ENCODE measurements around the gene PABPN1. TPM values are rescaled to one million over a fixed set of nuclear protein-coding genes. Genes with fewer than 3 reads are reported as not detected.
A peak's percentile ranks its signal among the peaks of the same experiment; 100 is the strongest.

The PABPN1 gene
- total RNA-seq, 1 donor from 2014 or later, result 354 TPM

DNA sequence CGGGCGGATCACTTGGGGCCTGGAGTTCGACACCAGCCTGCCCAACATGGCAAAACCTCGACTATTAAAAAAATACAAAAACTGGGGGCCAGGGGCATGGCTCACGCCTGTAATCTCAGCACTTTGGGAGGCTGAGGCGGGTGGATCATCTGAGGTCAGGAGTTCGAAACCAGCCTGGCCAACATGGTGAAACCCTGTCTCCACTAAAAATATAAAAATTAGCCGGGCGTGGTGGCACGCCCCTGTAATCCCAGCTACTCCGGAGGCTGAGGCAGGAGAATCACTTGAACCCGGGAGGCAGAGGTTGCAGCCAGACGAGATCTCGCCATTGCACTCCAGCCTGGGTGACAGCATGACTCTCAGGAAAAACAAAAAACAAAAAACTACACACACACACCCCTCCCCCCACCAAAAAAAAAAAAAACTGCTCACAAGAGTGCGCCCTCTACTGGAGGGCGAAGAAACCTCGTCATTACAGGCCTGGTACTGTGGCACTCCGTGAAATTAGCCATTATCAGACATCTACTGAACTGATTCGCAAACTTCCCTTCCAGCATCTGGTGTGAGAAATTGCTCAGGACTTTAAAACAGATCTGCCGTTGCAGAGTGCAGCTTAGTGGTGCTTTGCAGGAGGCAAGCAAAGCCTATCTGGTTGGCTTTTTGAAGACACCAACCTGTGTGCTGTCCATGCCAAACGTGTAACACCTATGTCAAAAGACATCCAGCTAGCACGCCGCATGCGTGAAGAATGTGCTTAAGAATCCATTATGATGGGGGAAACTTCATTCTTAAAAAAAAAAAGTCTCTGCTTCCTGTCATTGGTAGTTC is 26.3 kb upstream of the PABPN1 start:
- H3K4me3 Mint-ChIP-seq, result no peak overlapping the region
- H3K9me3 Mint-ChIP-seq, result no peaks in the 10 kb centered on the region

DNA sequence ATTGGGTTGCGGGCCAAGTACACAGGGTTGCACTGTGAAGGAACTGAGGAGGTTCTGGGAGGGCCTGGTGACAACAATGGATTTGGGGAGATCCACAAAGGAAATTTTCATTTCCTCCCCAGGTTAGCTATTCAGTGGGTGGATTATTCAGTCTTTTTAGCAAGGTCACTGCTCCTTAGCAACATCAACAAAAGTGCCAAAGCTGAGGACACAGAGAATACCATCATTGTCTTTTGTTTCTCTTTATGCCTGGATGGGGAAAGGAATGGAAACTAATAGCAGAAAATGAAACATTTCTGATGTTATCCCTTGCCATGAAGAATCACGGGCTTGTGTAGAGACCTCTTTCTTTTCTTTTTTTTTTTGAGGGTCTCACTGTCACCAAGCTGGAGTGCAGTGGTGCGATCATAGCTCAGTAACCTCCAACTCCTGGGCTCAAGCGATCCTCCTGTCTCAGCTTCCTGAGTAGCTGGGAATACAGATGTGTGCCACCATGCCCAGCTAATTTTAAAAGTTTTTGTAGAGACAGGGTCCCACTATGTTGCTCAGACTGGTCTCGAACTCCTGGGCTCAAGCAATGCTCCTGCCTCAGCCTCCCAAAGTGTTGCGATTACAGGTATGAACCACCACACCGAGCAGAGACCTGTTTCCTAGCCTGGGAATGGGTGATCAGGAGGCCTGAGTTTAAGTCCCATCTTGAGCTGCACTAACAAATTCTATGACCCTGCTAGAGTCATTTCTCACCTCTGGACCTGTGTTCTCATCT is 25.1 kb upstream of the PABPN1 start:
- H3K36me3 Mint-ChIP-seq, result no peaks in the 10 kb centered on the region
- peaks cover 24% of the 10 kb centered on the region for H3K4me1 Mint-ChIP-seq
- no peaks in the 10 kb centered on the region for H3K9me3 Mint-ChIP-seq
- peaks cover 20% of the 10 kb centered on the region for H3K27me3 Mint-ChIP-seq (ENCODE audit: low read depth)
- H3K27ac Mint-ChIP-seq, result no peak overlapping the region
- TF ChIP-seq, protein P1, sequence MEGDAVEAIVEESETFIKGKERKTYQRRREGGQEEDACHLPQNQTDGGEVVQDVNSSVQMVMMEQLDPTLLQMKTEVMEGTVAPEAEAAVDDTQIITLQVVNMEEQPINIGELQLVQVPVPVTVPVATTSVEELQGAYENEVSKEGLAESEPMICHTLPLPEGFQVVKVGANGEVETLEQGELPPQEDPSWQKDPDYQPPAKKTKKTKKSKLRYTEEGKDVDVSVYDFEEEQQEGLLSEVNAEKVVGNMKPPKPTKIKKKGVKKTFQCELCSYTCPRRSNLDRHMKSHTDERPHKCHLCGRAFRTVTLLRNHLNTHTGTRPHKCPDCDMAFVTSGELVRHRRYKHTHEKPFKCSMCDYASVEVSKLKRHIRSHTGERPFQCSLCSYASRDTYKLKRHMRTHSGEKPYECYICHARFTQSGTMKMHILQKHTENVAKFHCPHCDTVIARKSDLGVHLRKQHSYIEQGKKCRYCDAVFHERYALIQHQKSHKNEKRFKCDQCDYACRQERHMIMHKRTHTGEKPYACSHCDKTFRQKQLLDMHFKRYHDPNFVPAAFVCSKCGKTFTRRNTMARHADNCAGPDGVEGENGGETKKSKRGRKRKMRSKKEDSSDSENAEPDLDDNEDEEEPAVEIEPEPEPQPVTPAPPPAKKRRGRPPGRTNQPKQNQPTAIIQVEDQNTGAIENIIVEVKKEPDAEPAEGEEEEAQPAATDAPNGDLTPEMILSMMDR (IDR thresholded peaks at IDR 0.05; ENCODE audit: unreplicated experiment), result no peak
- H3K4me3 Mint-ChIP-seq, result no peak overlapping the region
- DNase-seq (ENCODE audit: low spot score in 2 of 2, unreplicated experiment in 2 of 2), result no peak

More for the DNA sequence above, 26.3 kb upstream of the PABPN1 start:
- Mint-ChIP-seq H3K36me3 (no peaks in the 10 kb centered on the region), H3K4me1 (peaks cover 14% of the 10 kb centered on the region), H3K27ac (no peak overlapping the region), H3K27me3 (ENCODE audit: low read depth) (peaks cover 20% of the 10 kb centered on the region)
- TF ChIP-seq, protein P1 (IDR thresholded peaks at IDR 0.05; ENCODE audit: unreplicated experiment), result peak; percentile 86
- no peak for DNase-seq (ENCODE audit: low spot score in 2 of 2, unreplicated experiment in 2 of 2)

DNA sequence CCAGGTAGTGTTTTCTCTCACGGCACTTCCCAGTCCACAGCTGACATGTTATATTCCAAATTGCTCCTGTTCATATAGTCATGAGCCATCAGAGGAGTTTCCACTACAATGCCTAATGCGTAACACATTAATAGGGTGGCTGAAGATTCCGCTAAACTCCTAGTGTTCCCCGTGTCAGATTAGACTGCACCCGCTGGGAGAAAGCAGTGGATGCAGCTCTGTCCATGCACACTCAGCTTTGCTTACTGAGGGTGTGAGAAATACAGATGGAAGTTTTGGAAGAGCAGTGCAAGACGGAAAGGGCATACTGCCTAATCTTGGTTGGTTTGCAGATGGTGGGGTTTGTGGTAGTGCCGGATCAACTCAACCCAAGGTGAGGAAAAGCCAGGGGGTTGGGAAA is 24.2 kb upstream of the PABPN1 start:
- TF ChIP-seq, protein P1 (IDR thresholded peaks at IDR 0.05; ENCODE audit: unreplicated experiment), result no peak
- no peak overlapping the region for H3K4me3 Mint-ChIP-seq
- H3K36me3 Mint-ChIP-seq, result no peaks in the 10 kb centered on the region
- DNase-seq (ENCODE audit: low spot score in 2 of 2, unreplicated experiment in 2 of 2), result no peak
- H3K27me3 Mint-ChIP-seq (ENCODE audit: low read depth), result peaks cover 16% of the 10 kb centered on the region
- H3K27ac Mint-ChIP-seq, result no peak overlapping the region
- H3K9me3 Mint-ChIP-seq, result no peaks in the 10 kb centered on the region
- peaks cover 24% of the 10 kb centered on the region for H3K4me1 Mint-ChIP-seq

DNA sequence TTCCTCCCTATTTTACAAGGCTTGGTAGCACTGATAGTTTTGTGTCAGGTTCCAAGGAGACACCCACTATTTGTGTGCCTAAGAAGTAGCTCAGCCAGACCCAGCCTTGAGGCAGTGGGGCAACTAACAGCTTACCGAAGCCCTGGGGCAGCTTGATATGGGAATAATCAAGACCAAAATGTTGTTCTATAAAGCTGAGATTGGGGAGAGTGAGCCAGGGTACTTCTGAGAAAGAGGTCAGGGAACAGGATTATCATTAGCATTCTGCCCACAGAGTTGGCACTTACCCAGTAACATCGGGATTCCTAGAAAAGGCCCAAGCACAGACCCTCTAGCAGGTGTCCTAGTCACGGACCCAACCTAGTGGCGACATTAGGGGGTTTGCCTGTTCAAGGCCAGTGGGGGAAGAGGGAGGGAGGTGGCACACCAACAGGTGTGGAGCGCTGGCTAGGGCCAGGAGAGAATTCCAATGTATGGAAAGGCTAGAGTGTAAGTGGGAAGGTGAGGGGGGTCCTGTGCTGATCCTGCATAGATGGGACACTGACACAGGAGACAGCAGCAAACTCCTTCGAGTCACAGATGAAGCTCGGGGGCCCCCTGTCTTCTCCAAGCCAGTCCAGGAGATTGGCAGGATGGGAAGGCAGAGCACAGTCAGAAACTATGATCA is 23.5 kb upstream of the PABPN1 start:
- H3K4me3 Mint-ChIP-seq, result no peak overlapping the region
- H3K27me3 Mint-ChIP-seq (ENCODE audit: low read depth), result peaks cover 16% of the 10 kb centered on the region
- TF ChIP-seq, protein P1 (IDR thresholded peaks at IDR 0.05; ENCODE audit: unreplicated experiment), result no peak
- DNase-seq (ENCODE audit: low spot score in 2 of 2, unreplicated experiment in 2 of 2), result no peak
- H3K27ac Mint-ChIP-seq, result no peak overlapping the region
- peaks cover 24% of the 10 kb centered on the region for H3K4me1 Mint-ChIP-seq
- H3K9me3 Mint-ChIP-seq, result no peaks in the 10 kb centered on the region
- H3K36me3 Mint-ChIP-seq, result no peaks in the 10 kb centered on the region

DNA sequence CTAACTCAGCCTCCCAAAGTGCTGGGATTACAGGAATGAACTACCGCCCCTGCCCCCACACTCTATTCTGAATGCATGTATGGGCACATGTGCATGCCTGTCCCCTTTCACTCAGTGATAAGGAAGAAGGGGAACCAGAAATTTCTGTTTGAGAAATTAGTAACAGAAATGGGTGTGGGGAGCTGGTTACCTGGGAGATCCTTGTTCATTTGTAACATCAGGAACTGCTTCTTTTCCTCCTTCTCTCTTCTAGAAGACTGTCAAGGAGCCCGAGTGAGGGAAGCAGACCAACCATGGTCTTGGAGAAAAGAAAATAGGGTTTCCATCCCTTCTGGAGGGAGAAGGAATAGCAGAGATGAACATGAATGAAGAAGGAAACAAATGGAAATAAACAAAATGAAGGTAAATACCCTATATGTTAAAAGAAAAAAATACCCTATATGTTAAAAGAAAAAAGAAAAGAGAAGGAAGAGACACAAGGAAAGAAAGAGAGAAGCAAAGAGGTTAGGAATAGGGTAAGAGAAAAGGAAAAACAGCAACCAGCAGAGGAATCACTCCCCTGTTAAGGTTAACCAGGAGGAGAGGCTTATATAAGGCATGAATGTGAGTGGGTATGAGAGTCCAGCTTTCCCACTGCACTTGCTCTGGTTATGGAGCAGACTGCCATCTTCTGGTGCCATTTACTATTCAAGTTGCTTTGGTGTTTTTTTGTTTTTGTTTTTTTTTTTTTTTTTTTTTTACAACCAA is 21.9 kb upstream of the PABPN1 start:
- Mint-ChIP-seq H3K4me3 (peak overlapping the region; percentile 33), H3K27ac (peak overlapping the region; percentile 88), H3K27me3 (ENCODE audit: low read depth) (peaks cover 4% of the 10 kb centered on the region), H3K9me3 (no peaks in the 10 kb centered on the region), H3K36me3 (no peaks in the 10 kb centered on the region), H3K4me1 (peaks cover 24% of the 10 kb centered on the region)
- DNase-seq (ENCODE audit: low spot score in 2 of 2, unreplicated experiment in 2 of 2), result no peak
- TF ChIP-seq, protein P1 (IDR thresholded peaks at IDR 0.05; ENCODE audit: unreplicated experiment), result no peak

All from mesothelial cell of epicardium (in vitro differentiated cells).